Stimulated activated CD4-positive, alpha-beta T cell treated with anti-CD3 and anti-CD28 coated beads, TNF-alpha, amount 100 ng/mL, for 48 hours (primary cell): ENCODE measurements around the gene PSMF1.

Experiments used
- DNase-seq, 3 donors: peaks; one replicate each; pipeline ENCODE4 v3.0.0-alpha.2; 2020; ENCODE audit warnings: low read depth in 3 of 3

Gene PSMF1

DNA sequence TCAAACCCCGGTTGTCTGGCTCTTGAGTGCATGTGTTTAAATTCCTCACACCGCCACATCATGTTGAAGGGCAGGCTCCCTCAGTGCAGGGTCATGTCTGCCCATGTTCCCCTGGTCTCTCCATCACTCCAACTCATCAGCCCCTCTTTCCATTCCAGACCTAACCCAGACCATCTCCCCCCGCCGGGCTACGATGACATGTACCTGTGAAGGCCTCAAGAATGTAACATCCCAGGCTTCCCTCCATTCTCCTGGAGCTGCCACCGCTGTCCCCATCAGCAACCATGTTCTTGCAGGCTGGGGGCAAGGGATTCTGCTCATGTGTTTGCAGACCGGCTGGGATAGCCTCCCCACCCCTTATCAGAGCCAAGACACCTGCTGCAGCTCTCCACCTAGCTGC is 46.5 kb downstream of the PSMF1 start:
- DNase-seq, result no peak

DNA sequence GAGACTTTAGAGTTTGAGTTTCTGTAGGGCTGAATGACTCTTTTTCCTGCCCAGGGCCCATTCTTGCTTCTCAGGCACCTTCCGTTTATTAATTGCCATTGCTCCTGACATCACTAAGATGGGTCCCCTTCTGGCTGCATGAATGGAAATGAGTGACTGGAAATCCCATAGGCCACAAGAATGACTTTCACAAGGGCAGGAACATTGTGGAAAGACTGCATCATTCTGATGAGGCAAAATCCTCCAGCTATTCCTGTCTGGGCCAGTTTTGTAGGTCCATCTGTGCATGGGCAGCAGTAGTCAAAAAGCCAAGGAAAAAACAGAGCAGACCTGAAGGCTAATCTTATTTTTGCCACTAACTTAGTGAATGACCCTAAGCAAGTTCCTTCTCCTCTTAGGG is 47.1 kb downstream of the PSMF1 start:
- no peak for DNase-seq

DNA sequence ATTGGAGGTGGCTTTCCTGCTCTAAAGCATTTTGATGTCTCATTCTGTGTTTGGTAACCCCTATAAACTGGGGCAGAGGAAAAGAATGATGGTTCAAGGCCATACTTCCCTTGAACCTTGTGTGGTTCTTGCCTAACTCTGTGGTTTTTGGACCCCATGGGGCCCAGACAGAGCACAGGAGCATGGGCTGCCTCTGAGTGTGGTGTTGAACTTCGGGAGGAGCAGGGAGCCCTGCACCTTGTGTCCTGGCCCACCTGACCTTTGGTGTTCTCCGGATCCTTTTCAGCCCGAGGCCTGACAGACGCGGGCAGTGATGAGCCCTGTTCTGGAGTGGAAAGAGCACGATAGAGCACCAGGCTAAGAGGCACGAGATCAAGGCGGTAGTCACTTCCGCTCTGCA is 47.5 kb downstream of the PSMF1 start:
- no peak for DNase-seq

DNA sequence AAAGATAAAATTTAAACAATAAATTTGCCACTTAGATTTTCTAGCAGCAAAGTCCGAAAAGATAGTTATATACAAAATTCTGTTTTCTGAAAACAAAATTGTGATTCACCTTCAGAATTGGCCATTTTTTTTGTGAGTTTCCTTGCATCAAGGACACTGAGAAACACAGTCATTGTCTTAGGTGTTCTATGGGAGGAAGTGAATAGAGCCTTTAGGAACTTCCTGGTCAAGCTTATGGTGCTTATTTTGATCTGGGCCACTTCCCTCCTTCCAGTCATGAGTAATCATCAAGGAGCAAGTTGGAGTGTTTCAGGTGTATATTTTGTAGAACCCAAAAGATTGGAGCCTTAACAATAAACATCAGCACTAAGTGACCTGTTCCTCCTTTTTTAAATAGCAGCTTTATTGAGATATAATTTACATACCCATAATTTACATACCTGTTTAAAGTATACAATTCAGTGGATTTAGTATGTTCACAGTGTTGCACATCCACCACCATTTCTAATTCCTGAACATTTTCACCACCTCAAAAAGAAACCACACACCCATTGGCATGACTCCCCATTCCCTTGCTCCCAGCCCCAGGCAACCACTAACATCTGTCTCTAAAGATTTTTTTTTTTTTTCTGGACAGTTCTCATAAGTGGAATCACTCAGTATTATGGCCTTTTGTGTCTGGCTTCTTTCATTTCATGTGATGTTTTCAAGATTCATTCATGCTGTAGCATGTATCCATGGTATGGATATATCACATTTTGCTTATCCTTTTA is 48.7 kb downstream of the PSMF1 start:
- DNase-seq, result no peak

DNA sequence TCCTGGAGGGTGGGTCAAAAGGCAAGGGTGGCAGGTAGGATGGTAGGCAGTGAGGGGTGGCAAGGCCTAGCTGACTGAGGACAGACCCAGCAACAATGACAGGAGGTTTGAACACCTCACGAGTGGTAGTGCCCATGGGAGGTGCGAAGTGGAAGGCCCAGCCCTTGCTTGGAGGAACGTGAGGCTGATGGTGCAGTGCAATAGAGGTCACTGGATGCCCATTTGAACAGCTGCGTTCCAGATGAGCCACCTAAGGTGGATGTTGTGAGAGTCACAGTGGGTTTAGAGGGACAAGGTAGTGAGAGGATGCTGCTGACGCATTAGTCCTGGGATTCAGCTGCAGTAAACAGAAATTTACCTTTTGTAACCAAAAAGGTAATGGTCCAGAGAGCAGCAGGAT is 50.8 kb downstream of the PSMF1 start:
- no peak for DNase-seq

DNA sequence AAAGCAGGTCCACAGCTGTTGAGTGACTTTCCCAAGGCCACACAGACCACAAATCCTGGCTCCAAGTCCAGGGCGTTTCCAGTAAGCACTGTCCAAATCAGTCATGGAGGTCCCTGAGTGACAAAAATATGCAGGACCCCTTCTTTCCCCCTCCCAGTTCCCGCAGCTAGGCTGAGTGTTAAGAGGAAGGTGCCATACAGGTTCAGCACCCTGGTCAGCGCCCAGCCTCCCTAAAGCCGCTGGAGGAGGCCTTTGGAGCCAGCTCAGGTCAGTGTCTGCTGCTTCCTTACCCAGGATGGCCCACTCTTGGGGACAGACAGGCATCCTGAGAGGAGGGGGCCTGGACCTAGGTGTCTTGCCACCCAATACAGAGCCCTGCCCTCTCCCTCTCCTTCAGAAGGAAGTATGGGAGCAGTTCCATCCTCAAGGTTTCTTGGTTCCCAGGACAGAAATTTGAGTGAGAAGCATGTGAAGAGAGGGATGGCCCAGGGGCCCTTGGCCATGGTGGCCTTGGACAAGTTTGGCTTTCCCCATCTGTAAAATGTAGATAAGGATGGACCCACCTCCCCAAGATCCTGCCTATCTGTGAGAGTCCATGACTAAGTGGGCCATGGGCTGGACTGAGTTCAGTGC is 53.2 kb downstream of the PSMF1 start:
- no peak for DNase-seq

DNA sequence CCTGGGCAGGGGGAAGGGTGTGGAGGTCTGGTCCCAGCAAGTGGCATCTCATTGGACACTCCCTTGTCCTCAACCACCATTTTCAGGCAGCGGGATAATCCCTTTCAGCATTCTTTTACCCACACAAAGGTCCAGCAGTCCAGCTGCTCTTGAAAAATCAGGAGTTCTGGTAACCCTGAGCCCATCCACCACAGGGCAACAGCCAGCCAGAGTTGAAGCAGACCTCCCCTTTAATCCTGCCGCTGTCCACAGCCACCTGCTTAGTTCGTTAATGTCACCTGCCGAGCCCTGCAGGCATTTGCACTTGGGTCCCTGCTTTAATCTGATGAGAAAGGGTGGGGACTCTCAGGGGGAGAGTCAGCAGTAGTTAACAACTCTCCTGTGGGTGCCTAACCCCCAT is 55.3 kb downstream of the PSMF1 start:
- no peak for DNase-seq

DNA sequence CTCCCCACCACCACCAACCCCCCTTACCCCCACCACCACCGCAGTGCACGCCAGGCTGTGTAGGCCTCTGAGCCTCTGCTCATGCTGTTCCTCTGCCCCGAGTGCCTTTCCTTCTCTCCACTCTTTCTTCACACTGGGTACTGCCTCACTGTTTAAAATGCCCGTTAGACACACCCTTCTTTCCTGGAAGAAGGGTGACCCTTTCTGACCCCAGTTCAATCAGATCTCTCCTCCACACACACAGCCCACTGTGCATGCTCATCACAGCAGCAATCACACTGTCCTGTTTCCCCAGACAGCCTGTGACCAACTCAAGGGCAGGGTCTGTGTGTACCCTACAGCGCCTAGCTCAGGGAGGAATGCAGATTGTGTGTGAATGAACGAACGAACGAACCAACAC is 56.4 kb downstream of the PSMF1 start:
- no peak for DNase-seq

DNA sequence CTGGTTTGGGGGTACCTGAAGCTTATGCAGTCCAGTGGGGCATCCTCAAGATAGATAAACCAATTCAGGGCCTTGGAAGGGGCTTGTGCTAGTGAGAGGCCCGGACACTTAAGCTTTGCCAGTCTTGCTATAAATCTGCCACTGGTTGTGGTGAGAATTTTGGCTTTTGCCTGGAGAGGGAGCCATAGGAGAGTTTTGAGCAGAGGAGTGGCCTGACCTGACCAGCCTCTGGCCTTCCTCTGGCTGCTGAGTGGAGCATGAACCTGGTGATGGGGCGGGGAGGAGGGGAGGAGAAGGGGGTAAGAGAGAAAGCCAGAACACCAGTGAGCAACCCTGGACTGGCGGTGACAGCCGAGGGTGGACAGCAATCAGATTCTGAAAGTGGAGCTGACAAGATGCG is 59.3 kb downstream of the PSMF1 start:
- no peak for DNase-seq

DNA sequence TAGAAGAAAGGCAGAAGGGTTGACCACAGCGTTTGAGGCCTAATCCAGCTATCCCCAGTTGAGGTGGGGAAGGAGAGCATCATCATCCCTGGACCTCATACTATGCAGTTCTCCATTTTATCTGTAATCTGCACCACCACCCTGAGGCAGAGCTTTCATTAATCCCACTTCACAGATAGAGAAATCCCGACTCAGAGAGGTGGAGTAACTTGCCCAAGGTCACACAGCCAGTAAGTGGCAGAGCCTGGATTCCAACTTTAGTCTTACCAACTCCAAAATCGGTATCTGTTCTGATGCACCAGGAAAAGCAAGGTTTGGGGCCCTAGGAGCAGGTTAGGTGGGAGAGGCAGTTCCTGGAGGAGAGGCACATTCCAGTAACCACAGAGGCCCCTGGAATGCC is 59.7 kb downstream of the PSMF1 start:
- DNase-seq, result no peak

DNA sequence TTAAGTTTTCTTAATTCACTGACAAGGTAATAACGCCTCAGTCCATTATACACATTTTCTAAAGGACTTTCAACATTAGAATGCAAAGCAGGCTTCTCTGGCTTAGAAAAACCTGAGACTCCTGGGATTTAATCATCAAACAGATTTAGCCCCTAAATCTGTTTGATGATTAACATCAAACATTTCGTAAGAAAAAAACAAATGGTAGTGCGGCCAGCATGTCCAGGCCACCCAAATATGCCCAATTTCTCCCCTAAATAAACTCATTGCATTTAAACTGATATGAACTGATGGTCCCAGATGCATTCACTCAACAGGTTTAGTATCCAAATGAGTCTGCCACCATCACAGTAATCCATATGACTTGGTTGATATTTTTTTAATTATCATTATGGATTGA is 60.2 kb downstream of the PSMF1 start:
- DNase-seq, result no peak

DNA sequence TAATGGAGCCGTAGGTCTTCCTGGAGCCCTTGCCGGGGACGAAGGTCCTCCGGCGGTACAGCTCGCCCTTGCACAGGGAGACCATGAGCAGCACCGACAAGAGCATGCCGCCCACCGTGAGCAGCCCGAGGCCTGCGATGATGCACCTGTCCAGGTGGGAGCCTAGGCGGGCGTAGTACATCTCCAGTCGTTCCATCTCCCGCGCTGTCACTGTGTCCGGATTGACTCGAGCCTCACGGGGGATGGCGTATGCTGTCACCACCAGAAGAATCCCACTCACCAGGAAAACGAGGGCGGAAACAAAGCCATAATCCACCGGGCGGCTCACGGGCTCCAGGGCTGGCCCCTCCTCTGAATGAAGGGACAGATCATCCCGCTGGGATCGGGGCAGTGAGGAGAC is 62.5 kb downstream of the PSMF1 start:
- DNase-seq, result no peak

DNA sequence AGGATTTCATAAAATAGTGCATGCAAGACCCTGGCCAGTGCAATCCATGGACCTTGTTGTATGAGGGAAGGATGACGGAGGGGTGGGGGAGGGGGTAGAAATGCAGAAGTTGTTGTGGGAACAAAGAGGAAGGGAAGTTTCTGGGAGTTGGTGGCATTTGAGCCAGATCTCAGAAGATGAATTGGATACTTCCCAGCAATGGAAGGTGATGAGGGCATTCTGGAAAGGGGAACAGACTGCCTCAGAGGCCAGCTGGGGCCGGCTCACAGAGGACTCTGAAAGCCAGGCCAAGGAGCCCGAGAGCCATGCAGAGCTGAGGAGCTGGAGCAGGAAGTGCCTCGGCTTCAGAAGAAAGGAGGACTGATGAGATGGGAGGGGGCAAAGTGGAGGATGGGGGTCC is 63.7 kb downstream of the PSMF1 start:
- no peak for DNase-seq

DNA sequence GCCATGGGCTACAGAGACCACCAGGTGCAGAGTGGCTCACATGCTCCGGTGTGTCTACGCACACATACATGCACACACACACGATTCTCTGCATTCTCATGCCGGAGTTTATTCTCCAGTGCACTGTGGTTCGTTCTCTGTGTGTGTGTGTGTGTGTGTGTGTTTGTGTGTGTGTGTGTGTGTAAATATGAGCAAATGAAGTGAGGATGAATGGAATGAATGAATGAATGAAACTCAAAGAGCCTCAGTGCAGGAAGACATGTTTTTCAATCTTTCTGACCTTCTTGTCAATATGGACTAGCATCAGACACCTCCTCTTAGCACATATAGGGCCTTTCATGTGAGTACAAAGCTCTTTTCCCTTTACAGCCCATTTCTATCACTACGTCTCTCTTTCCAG is 64.8 kb downstream of the PSMF1 start:
- DNase-seq, result no peak

DNA sequence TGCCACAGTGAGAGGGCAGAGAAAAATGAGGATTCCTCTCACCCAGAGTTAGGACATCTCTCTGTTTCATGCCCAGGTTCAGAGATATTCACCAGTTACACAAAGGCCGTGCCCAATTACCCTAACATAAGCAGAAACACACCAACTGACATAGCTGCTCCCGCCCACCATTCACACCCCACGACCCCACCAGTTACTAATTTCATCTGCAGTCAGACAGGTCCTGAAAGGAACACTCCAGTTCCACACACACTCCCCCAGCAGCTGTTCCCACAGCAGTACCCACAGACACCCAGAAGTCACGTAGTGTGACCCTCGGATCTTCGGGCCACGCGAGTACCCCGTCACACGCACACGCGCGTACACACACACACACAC is 65.8 kb downstream of the PSMF1 start:
- DNase-seq, result no peak

DNA sequence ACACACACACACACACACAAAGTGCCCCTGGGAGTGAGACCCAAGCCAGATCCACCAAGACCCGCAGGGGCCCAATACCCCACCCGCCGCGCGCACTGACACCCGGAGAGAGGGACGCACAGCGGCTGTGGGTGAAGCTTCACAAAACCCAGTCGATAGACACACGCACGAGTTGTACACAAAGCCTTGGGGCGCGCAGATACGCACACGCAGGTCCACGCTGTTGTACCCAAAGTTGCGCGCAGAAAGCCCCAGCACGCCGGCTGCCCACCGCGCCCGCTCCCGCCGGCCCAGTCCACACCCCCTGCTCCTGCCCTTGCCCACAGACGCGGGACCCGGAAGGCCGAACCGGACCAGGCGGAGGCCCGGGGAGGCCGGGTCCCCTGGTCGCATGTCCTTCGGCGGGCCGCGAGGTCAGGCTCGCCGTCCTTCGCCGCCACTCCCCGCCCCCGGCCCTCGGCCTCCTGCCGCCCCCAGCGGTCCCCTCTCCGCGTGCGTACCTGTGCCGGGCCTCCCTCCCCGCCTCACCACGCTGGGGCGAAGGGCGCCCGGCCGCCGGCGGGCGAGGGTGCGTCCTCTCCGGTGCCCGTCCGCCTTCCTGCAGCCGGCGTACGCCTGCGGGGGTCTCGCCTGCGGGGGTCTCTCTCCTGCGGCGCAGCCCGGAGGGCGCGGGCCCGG is 66.4 kb downstream of the PSMF1 start, which contains the start of gene TMEM74B:
TSS of gene TMEM74B (minus strand) at position 344 of the 678 bp plus-strand sequence. CDS start 1,180 bp downstream, outside the sequence.
- DNase-seq, result no peak

DNA sequence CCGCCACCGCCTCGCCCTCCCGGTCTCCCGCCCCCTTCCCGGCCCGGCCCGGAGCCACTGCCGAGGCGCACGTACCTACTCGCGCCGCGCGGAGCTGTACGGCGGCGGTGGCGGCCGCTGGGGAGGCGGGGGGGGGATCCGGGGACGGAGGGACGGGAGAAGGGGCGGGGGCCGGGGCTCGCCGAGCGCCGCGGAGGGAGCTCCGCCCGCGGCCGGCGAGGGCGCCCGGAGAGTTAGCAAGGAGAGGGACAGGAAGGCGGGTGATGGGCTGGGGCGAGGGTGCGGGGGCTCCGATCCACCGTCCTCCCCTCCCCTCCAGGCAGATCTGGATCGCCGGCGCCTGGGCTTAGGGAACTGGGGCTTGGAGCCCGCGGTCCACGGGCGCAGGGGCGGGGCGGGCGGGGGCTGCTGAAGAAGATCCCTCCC is 66.9 kb downstream of the PSMF1 start:
- no peak for DNase-seq

DNA sequence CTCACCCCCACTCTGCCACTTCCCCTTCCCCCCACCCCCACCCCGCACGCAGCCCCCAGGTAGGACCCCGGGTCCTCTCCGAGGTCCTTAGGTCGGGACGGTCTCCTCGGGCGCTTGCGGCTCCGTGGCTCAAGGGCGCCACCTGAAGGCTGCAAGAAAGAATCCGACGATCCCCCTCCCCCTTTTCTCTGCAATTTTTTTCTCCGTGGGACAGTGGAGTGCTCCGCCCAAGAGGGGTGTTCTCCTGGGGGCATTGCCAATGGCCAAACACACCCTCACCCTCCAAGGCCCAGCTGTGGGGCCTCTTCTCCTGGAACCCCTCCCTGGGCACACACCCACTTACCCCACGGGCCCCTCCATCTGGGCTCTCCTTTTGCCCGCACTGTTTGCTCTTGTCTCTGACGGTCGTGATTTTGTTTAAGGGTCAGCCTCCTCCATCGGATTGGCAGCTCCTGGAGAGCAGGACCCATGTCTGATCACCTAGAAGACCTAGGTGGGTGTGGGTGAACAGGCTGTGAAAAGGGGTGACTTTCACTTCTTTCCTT is 67.5 kb downstream of the PSMF1 start:
- peak; percentile 29 to 43 (median 37) for DNase-seq

DNA sequence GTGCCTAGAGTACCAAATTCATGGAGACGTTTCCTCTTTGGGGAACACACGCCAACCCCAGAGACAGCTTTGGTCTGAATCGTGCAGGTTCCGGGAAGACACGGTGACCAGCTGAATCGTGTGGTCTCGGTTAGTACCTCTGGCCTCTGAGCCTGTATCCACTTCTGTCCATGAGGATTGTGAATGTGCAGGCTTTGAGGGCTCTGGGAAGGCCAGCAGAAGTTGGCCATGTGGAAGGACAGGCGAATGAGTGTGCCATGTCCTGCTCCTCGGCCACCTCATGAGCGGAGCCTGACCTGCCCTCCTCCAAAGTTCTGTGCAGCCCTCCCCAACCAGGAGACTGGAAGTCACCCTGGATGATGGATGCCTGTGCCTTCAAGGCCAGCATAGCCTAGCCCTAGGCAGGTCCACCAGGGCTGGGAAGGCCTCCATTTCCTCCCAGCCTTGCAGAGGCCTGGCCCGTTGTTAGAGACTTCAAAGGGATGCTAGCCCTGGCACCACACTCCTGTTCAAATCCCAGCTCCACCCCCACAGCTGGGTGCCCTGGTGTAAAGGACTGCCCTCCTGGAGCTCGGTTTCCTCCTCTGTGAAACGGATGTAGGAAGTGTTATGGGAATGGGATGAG is 68.1 kb downstream of the PSMF1 start:
- DNase-seq, result no peak

DNA sequence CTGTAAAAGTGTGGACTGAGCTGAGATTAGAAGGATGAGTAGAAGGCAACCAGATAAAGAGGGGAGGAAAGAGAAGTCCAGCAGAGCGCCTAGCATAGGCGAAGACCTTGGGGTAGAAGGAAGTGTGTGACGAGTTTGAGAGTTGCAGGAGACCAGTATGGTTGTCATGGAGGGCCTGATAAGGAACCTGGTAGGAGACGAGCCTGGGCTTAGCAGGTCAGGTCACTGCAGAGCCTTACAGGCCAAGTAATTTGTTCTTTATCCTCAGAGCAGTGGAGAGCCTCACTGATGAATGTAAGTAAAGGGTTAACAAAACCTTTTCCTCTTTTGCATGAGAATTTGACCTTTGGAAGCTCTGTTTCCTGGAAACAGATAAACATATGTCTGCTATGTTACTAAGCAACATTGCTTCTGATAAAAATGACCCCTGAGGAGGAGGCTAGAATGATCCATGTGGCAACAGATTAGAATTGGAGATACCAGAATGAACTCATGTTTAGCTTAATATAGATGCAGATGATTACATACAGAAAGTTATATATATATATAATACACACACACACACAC is 69.3 kb downstream of the PSMF1 start:
- DNase-seq, result no peak

DNA sequence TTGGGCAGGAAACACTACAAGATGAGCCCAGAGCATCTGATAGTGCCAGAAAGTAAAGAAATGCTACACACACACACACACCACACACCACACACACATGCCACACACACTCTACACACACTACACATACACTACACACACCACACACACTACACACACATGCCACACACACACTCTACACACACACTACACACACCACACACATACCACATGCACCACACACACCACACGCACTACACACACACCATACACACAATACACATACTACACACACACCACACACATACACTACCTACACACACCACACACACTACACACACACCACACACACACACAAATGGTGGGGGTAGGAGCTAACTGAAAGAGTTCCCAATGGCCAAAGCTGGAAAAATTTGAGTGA is 69.9 kb downstream of the PSMF1 start:
- DNase-seq, result no peak

DNA sequence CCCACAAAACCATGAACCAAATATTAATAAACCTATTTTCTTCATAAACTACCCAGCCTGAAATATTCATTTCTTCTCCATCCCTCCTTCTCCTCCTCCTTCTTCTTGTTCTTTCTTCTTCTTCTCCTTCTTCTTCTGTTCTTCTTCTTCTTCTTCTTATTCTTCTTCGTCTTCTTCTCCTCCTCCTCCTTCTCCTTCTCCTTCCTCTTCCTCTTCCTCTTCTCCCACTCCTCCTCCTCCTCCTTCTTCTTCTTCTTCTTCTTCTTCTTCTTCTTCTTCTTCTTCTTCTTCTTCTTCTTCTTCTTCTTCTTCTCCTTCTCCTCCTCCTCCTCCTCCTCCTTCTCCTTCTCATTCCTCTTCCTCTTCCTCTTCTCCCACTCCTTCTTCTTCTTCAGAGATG is 71.4 kb downstream of the PSMF1 start:
- no peak for DNase-seq
